Embryonic facial prominence (tissue), 1 donor: ENCODE measurements around the gene SLC35D3.
"Not testable (repeated sequence)": the region's sequence is repeated elsewhere in the genome, so short reads cannot be mapped to it uniquely, and the experiment has no call there.

Experiments
- DNase-seq: peaks from one replicate; pipeline ENCODE4 v3.0.0-alpha.2; 2016; ENCODE audit errors: extremely low spot score

SLC35D3 gene

GRCh38 chr6:136921936-136922684 is at the start of gene SLC35D3:
SLC35D3 (plus strand) TSS chr6:136922301; CDS start chr6:136922429, 128 bp downstream.
- DNase-seq: no peak

GRCh38 chr6:136873748-136874147 is 48.4 kb upstream of the SLC35D3 start:
- no peak for DNase-seq

GRCh38 chr6:136876469-136876868 is 45.6 kb upstream of the SLC35D3 start:
- not testable (repeated sequence) for DNase-seq

- no peak for DNase-seq
Observed at GRCh38 chr6:136880748-136881460, 41.2 kb upstream of the SLC35D3 start.

DNA sequence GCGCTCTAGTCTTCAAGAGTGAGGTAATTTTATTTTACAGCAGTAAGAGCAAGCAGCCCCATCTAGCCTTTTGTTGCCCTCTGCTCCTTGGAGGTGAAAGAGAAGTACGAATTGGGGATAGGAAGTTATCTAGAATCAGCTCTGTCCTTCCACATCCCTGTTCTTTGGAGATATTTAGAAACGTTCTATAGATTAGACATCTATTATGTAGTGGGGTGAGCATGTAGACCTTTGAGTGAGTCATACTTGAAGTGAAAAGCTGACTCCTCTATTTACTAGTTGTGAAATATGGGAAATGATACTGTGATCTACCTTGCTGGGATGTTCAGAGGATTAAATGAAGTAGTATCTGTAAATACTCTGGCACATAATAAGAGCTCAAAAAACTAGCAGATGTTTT is 36.0 kb upstream of the SLC35D3 start:
- DNase-seq: no peak

- DNase-seq: no peak
Observed at GRCh38 chr6:136887953-136888352, 34.1 kb upstream of the SLC35D3 start.

DNA sequence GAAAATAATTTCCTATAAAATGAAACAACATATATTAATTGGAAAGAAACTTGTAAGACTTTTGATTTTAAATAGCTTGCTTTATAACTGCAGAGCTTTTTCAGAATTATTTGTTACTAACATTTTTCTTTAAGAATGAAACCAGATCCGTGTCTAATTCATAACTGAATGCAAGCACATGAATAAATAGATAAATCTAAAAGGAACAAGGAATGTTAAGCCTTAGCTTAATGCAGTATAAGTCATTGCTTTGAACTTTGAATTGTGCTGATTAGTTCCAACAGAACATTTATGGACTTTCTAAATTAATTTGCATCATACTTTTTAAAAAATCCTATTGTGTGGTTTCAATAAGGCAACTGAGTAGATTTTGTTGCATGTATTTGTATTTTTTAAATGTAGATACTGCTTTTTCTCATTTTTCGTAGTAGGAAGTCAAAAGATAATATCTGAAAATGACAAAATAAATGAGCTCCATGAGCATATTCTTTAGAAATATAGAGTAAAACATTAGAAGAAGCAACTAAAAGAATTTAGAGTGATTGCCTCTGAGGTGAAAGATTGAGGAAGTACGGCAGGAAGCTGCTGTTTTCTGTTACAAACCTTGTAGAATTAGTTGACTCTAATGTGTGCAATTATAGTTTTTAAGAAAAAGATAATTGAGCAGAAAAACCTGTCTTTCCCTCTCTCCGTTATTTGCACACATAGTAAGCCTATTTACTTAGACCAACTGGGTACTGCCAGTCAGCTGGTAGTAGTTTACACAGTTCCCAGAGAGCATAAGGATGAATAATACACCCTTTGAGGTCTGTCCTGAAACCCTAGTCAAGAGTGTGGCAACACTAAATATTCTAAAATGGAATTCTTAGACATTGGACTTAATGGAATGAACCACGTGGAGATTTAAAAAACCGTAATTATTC is 32.6 kb upstream of the SLC35D3 start:
- no peak for DNase-seq

- no peak for DNase-seq
Observed at GRCh38 chr6:136890194-136890839, 31.8 kb upstream of the SLC35D3 start.

GRCh38 chr6:136890986-136891385 is 31.1 kb upstream of the SLC35D3 start:
- DNase-seq: no peak

GRCh38 chr6:136893187-136893586 is 28.9 kb upstream of the SLC35D3 start:
- DNase-seq: no peak

DNA sequence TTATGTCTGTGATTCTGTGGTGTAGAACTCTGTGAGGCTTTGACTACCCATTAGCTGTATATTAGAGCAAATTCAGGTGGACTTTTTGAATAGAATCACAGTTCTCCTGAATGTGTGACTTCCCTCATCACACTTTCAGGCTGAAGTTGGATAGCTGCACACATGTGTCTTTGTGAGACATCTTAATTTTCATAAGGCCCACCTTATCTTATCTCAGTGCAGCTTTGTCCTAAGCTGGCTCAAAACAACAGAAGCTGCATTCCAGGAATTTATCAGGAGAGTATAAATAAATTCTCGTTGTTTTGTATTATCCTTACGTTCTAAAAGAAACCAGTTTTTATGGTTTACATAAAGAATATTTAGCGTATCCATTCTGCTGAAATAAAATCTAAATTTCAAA is 26.2 kb upstream of the SLC35D3 start:
- no peak for DNase-seq

DNA sequence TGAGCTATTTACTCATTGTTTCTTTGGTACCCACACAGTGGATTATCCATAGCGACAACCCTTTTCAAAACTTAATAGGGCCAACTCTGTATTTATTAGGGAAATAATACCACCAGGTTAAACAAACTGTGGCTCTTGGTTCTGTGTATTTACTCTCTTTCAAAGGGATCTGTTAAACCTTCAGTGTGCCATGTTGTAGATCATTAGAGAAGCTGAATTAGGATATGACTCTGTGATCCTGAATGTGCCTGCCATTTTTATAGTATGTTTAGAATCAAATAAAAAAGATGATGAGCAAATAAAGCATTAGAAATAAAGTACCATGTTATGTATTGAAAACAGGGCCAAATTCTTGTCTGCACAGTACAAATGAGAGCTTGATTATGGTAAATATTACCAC is 25.0 kb upstream of the SLC35D3 start:
- no peak for DNase-seq

DNA sequence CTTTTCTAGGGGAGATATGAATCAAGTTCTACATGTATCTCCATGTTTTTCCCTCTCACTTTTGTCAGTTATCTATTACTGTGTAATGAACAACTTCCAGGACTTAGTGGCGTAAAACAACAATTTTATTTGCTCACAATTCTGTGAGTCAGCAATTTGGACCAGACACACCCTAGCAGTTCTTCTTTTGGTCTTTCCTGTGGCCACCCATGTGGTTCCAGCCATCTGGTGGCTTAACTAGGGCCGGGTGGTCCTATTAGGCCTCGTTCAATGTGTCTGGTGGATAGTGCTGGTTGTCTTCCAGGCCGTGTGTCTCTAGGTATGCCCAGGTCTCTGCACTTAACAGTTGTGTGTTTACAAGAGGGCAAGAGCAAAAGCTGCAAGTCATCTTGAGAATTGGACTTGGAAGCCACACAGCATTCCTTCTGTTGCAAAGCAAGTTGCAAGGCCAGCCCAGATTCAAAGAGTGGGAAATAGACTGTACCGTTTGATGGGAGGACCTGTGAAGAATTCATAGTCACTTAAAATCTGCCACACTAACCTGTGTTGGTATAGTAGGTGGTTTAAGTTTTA is 20.8 kb upstream of the SLC35D3 start:
- no peak for DNase-seq

DNA sequence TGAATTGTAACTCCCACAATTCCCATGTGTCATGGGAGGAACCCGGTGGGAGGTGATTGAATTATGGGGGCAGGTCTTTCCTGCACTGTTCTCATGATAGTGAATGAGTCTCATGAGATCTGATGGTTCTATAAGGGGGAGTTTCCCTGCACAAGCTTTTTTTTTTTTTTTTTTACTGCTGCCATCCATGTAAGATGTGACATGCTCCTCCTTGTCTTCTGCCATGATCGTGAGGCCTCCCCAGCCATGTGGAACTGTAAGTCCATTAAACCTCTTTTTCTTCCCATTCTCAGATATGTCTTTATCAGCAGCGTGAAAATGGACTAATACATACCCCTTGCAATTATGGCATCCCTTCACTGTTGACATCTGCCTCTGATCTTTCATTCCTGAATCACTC is 17.6 kb upstream of the SLC35D3 start:
- not testable (repeated sequence) for DNase-seq

DNA sequence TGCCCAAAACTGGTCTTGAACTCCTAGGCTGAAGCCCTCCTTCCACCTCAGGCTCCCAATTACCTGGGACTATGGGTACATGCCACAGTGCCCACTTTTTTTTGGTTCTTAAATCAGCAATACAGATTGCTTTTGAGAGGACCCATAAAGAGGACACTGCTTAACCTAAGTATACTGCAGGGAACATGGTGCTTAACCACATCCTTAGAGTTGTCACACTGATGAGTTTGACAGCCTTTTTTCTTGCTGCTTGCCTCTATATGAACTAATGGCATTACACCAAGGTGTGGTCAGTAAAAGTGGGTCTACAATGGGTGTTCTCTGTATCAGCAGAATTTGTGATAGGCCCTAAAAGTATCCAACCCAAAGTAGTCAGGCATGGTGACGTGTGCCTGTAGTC is 7.2 kb upstream of the SLC35D3 start:
- no peak for DNase-seq

GRCh38 chr6:136918706-136919105 is 3.4 kb upstream of the SLC35D3 start:
- DNase-seq: no peak

DNA sequence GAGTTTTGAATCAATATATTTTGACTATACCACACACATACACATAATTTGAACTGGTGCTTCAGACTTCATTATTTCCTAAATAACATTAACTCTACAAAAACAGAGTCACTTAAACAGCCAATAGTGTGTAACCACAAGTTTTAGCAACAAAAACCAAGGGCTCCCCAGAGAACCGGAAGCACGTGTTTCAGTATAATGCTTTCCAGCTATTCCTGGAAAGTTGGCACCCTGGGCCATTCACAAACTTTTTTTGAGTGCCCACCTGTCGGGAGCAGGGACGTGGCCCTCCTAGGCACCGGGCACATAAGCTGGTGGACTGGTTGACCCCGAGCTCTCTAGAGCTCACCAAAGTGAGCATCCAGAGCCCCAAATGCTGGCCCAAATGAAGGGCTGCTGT is 1.9 kb upstream of the SLC35D3 start:
- DNase-seq: no peak

- DNase-seq: no peak
Observed at GRCh38 chr6:136920671-136921380, 1.3 kb upstream of the SLC35D3 start.

DNA sequence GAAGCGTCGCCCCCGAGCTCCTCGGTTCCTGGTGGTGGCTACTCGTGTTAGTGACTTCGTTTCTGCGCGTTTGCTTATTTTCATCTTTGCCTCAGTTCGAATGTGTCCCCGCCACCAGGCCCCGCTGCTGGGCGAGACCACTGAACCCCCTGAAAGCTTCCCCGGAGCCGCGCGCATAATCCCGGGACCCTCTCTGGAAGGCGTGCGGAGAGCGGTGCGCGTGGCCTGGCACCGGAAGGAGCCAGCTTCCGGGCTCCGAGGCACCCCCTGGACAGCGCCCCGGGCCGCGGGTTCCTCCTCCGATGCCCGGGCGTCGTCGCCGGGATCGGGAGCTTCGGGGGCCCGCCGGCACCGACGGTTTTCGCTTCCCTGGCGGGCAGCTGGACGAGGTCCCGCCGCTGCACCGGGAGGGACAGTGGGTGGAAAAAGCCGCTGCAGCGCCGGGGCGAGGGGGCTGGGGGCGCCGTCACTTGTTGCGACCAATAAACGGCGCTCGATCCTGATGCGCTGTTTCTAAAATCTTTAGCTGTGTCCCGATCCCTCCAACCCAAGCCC is 643 bp upstream of the SLC35D3 start:
- DNase-seq: no peak

- no peak for DNase-seq
Observed at GRCh38 chr6:136922685-136923006, 545 bp downstream of the SLC35D3 start.
